GM19463 (cell line): Measurements from ENCODE around the gene ZNF749.

ENCODE experiments used
- ATAC-seq: cut with Tn5 transposase; IDR thresholded peaks from one replicate; pipeline ENCODE4 v1.9.1; 2021; ENCODE audit warnings: mild to moderate bottlenecking, moderate library complexity; ENCODE audit not compliant: unreplicated experiment

The ZNF749 gene

GRCh38 chr19:57435062-57435978 lies at the start of gene ZNF749:
Gene ZNF749, plus strand, starts transcription at chr19:57435325. Its CDS starts 254 bp downstream, at chr19:57435579.
- ATAC-seq, result peak; percentile 97

- no peak for ATAC-seq
Measured at GRCh38 chr19:57389194-57389729, 45.9 kb upstream of the ZNF749 start.

DNA sequence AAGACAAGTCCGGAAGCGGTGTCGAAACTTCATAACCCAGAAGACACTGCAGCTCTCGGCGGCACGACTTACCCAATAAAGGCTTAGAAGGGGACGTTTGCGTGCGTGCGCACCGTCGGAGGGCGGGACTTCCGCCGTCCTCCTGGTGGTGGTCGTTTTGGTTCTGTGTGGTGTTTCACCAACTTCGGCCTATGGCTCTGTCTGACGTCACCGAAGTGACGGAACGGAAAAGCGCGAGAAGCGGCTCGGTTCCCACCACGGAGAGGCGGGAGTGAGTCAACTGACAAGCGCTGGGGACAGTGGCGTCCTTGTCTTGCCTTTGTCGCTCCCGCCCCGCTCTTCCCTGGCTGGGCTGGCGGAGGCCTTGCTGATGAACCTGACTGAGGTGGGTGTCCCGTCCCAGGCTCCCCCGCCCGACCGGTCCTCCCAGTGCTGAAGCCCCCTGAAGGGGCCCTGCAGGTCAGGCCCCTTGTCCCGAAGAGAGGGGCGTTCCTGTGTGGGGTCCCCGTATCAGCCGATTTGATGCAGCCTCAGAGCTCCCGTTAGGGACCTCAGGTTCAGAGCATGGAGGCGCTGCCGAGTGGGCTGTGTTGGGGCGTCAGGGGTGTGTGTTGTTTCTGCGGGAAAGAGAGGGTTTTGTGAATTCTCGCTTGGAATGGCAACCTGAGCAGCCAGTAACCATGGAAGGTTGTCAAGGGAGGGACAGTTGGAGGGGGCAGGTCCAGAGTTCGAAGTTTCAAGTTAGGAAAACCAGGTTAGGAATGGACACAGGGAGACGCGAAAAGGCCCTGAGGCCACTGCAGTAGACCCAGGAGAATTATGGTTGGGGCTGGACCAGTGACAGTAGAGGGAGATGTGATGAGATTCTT lies 45.2 kb upstream of the ZNF749 start, which contains the start of gene ZNF548:
TSS of gene ZNF548 (plus strand) at position 125 of the 869 bp plus-strand sequence. CDS start at position 371, 246 bp downstream.
- peak; percentile 98 for ATAC-seq

GRCh38 chr19:57395710-57396109 lies 39.4 kb upstream of the ZNF749 start:
- ATAC-seq, result no peak

- no peak for ATAC-seq
Measured at GRCh38 chr19:57398868-57399267, 36.3 kb upstream of the ZNF749 start.

- ATAC-seq, result no peak
Measured at GRCh38 chr19:57403737-57404563, 31.2 kb upstream of the ZNF749 start.

DNA sequence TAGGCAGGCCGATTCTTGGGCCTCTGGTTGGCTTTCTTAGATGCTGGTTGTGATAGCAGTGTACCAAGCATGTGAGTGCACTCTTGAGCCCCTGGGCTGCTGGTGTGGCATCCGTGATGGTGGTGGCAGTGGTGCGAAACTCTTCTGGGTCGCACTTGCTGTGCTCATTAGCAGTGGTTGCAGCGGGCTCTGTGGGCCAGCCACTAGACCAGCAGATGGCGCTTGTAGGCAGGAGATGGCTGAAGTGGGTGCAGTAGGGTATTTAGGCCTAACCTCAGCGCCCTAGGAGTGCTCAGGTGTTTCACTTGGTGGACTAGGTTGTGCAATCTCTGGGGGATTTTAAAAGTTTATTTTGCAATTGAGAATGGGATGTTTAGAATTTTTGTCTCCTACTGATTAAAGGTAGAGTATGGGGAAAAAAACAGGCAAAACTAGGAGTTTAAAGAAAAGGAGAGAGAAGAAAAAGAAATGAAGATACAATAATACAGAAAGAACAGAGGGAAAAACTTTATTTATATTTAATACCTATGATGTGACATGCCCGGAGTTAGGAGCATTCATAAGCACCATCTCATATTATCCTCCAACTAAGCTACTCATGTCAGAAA lies 28.5 kb upstream of the ZNF749 start:
- no peak for ATAC-seq

- ATAC-seq, result peak; percentile 100
Measured at GRCh38 chr19:57410877-57411671, 24.1 kb upstream of the ZNF749 start, which contains the start of gene ZNF17. Gene ZNF17, plus strand, starts transcription at chr19:57411161. Its CDS starts 2,455 bp downstream, at chr19:57413616.

GRCh38 chr19:57419439-57419838 lies 15.7 kb upstream of the ZNF749 start:
- no peak for ATAC-seq

GRCh38 chr19:57421037-57421436 lies 14.1 kb upstream of the ZNF749 start:
- ATAC-seq, result no peak

DNA sequence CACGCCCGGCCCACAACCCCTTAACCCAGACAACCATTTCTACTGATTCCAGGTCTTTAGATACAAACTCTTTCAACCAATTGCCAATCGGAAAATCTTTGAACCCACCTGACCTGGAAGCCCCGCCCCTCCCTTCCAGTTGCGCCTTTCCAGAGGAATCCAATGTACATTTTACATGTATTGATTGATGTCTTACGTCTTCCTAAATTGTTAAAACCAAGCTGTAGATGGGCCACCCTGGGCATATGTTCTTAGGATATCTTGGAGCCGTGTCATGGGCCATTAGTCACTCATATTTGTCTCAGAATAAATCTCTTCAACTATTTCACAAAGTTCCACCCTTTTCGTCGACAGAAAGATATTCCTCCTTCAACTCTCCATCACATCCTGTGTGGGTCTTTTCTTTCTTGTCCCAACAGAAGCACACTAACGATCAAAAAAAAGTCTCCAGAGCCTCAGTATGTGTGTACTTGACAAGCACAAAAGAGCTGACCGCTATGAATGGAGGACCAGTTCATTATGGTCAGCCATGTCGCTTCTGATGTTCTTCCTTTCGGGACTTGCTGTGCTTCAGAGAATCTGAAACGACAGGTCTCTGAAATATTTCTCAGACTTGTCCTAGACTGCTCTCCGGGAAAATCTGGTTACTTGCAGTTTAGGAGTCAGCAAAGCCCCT lies 601 bp upstream of the ZNF749 start:
- no peak for ATAC-seq

DNA sequence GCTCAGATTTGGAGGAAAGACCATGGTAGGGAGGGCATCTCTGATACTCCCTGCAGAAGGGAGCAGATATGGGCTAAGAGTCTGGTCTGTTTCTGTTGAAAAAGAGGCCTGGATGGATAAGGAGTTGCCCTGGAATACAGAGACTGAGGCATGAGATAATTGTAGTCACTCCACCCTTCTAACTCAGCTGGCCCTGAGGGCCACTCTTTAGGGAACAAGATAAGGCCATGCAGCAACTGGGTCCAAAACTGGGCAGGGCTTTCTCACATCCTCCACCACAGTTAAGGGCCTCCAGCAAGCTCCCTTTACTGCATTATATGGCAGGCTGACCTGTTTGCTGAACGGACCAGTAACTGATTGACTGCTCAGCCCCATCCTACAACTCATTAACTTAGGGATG lies 1.3 kb downstream of the ZNF749 start:
- ATAC-seq, result no peak

DNA sequence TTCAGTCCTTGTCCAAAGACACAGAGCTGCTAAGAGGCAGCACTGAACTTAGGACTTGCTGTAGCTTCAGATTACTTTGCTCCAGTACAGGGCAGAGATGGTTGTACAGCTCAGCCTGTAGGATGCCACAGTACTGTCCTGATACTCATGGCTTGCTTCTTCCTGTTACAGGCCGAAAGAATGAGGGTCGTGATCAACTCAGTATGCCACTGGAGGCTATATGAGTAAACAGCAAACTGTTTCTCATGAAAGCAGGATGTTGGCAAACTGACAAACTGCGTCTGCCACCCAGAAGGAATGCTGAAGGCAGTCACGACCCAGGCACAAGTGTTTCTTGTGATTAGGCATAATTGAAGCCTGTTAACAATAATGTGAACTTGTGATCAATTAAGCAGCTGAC lies 2.8 kb downstream of the ZNF749 start:
- ATAC-seq, result no peak

- no peak for ATAC-seq
Measured at GRCh38 chr19:57438925-57439324, 3.8 kb downstream of the ZNF749 start.

- ATAC-seq, result no peak
Measured at GRCh38 chr19:57441979-57442752, 7.0 kb downstream of the ZNF749 start.

DNA sequence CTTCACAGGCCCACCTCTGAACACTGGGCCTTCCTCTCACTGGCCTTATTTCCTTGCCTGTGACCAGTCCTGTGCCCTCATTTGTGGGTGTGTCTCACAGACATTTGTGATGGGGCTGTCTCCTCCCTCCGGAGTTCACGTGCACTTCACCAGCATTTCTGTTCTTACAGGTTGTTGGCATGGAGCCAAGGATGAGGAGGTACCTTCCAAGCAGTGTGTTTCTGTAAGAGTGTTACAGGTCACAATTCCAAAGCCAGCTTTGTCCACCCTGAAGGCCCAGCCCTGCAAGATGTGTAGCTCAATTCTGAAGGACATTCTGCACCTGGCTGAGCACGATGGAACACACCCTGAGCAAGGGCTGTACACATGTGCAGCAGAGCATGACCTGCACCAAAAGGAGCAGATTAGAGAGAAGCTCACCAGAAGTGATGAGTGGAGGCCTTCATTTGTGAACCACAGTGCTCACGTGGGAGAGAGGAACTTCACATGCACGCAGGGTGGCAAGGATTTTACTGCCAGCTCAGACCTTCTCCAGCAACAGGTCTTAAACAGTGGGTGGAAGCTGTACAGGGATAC lies 8.1 kb downstream of the ZNF749 start:
- ATAC-seq, result no peak

- ATAC-seq, result no peak
Measured at GRCh38 chr19:57452307-57452706, 17.2 kb downstream of the ZNF749 start.
